HL-60 (cell line): Measurements from ENCODE around the gene POU1F1.

Source experiments
- DNase-seq, 2 experiments: peaks; one replicate each; pipeline ENCODE4 v3.0.0-alpha.2; 2010 to 2020; ENCODE audit warnings: low read depth in 1 of 2, low spot score in 1 of 2
- H3K27ac ChIP-seq: fragments of 250-450 bp; sonication (Bioruptor Pico); replicated peaks from 2 replicates; pipeline ENCODE4 v1.5.1; 2020; ENCODE audit warnings: mild to moderate bottlenecking, moderate library complexity
- H3K27me3 ChIP-seq: fragments of 250-450 bp; sonication (Bioruptor Pico); 2 replicates; pipeline ENCODE4 v1.5.1; 2021; ENCODE audit warnings: mild to moderate bottlenecking, moderate library complexity; ENCODE audit not compliant: insufficient read depth, poor library complexity, severe bottlenecking
- H3K4me3 ChIP-seq: replicated peaks from 2 replicates; pipeline ENCODE4 v1.5.1; 2011; ENCODE audit warnings: mild to moderate bottlenecking, control low read depth, low read length; ENCODE audit not compliant: insufficient read depth
- GABPA ChIP-seq: IDR thresholded peaks from 2 replicates; pipeline ENCODE4 v1.6.1; 2012; ENCODE audit warnings: low read depth
- POLR2AphosphoS5 ChIP-seq: IDR thresholded peaks from 2 replicates; pipeline ENCODE4 v1.6.1; 2012; ENCODE audit warnings: low read depth
- SPI1 ChIP-seq: IDR thresholded peaks from 2 replicates; pipeline ENCODE4 v1.6.1; 2012; ENCODE audit warnings: low read depth, mild to moderate bottlenecking, borderline replicate concordance
- TF ChIP-seq, protein P1 (sequence below): IDR thresholded peaks from 2 replicates; pipeline ENCODE4 v1.6.1; 2012; ENCODE audit warnings: low read depth; ENCODE audit not compliant: insufficient replicate concordance
- TF ChIP-seq, protein P2 (sequence below): IDR thresholded peaks from one replicate; pipeline ENCODE4 v1.5.1; 2011; ENCODE audit warnings: low read length, control low read depth, inconsistent platforms; ENCODE audit not compliant: insufficient read depth

Gene POU1F1

DNA sequence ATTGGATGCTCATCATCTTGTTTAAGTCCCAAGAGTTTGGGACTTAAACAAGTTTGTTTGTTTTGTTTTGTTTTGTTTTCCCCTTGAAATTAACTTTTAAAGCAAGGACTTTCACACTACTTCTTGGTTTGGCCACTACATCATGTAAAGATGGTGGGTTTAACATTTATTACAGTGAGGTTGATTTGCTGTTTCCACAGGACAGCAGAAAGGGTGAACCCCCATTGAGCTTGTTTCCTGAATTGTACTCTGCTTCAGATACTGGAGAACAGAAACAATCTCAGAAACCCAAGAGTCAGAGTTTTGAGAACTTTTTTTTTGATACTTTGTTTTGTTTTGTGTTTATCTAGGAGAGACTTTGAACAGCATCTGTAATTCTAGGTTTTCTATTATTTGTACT, 6.7 kb downstream of the POU1F1 start:
- no peaks in the 10 kb centered on the region for H3K27me3 ChIP-seq
- no peak overlapping the region for H3K27ac ChIP-seq
- no peak for TF ChIP-seq GABPA
- TF ChIP-seq POLR2AphosphoS5: no peak
- no peak for TF ChIP-seq SPI1
- TF ChIP-seq, protein P1, sequence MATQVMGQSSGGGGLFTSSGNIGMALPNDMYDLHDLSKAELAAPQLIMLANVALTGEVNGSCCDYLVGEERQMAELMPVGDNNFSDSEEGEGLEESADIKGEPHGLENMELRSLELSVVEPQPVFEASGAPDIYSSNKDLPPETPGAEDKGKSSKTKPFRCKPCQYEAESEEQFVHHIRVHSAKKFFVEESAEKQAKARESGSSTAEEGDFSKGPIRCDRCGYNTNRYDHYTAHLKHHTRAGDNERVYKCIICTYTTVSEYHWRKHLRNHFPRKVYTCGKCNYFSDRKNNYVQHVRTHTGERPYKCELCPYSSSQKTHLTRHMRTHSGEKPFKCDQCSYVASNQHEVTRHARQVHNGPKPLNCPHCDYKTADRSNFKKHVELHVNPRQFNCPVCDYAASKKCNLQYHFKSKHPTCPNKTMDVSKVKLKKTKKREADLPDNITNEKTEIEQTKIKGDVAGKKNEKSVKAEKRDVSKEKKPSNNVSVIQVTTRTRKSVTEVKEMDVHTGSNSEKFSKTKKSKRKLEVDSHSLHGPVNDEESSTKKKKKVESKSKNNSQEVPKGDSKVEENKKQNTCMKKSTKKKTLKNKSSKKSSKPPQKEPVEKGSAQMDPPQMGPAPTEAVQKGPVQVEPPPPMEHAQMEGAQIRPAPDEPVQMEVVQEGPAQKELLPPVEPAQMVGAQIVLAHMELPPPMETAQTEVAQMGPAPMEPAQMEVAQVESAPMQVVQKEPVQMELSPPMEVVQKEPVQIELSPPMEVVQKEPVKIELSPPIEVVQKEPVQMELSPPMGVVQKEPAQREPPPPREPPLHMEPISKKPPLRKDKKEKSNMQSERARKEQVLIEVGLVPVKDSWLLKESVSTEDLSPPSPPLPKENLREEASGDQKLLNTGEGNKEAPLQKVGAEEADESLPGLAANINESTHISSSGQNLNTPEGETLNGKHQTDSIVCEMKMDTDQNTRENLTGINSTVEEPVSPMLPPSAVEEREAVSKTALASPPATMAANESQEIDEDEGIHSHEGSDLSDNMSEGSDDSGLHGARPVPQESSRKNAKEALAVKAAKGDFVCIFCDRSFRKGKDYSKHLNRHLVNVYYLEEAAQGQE: no peak
- TF ChIP-seq, protein P2, sequence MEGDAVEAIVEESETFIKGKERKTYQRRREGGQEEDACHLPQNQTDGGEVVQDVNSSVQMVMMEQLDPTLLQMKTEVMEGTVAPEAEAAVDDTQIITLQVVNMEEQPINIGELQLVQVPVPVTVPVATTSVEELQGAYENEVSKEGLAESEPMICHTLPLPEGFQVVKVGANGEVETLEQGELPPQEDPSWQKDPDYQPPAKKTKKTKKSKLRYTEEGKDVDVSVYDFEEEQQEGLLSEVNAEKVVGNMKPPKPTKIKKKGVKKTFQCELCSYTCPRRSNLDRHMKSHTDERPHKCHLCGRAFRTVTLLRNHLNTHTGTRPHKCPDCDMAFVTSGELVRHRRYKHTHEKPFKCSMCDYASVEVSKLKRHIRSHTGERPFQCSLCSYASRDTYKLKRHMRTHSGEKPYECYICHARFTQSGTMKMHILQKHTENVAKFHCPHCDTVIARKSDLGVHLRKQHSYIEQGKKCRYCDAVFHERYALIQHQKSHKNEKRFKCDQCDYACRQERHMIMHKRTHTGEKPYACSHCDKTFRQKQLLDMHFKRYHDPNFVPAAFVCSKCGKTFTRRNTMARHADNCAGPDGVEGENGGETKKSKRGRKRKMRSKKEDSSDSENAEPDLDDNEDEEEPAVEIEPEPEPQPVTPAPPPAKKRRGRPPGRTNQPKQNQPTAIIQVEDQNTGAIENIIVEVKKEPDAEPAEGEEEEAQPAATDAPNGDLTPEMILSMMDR: no peak
- no peak for DNase-seq
- H3K4me3 ChIP-seq: no peak overlapping the region

DNA sequence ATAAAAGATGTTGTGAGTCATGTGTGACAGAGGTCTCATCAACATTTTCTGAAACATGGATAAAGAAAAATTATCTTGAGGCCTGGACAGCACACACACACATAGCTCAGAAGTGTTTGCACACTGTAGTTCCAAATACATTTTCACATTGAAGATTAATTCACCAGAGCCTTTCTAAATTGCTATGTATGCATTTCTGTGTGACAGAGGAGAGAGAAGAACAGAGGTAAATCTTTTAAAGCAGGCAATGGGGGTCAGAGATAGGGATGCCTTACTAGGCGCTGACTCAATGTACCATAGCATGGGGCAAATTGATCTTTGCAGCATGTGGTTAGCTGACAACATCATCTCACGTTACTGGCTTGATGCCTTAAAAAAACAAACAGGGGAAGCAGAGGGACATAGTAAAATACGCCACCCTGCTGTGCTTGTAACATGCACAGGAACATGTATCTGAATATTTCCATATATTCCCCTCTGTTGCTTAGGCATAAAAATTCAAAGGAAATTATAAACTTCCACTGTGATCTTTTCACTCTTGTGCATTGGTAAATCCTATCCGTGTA, 7.7 kb downstream of the POU1F1 start:
- no peak overlapping the region for H3K27ac ChIP-seq
- no peak overlapping the region for H3K4me3 ChIP-seq
- TF ChIP-seq GABPA (no peak), POLR2AphosphoS5 (no peak), SPI1 (no peak)
- TF ChIP-seq, protein P1: no peak
- TF ChIP-seq, protein P2: no peak
- DNase-seq: no peak
- no peaks in the 10 kb centered on the region for H3K27me3 ChIP-seq

DNA sequence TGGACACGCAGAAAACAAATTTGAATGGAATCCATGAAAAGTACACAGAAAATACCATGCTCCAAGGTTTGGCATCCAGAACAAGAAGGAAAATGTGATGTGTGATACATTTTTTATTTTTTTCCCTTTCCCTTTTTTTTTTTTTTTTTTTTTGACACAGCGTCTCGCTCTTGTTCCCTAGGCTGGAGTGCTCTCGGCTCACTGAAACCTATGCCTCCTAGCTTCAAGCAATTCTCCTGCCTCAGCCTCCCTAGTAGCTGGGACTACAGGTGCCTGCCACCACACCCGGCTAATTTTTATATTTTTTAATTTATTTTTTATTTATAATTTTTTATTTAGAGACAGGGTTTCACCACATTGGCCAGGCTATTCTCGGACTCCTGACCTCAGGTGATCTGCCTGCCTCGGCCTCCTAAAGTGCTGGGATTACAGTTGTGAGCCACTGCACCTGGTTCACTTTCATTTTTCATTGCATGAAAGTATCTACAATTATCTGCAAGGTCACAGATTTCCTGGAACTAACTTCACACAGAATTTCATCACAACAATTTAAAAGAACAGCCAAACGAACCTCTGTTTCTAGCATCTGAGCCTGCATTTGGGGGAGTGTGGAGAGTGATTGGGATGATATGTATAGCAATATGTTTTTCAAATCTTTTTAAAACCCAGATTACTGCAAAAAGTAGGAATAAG, 8.3 kb downstream of the POU1F1 start:
- Histone ChIP-seq H3K27ac (no peak overlapping the region), H3K27me3 (no peaks in the 10 kb centered on the region), H3K4me3 (no peak overlapping the region)
- DNase-seq: no peak
- TF ChIP-seq, protein P1: no peak
- no peak for TF ChIP-seq GABPA
- no peak for TF ChIP-seq POLR2AphosphoS5
- TF ChIP-seq, protein P2: no peak
- TF ChIP-seq SPI1: no peak
